NCI-H2196 (cell line): ENCODE data around the gene CMSS1.
A peak's percentile ranks its signal among the peaks of the same experiment; 100 is the strongest.

Experiments
- DNase-seq: peaks from one replicate; lab custom pipeline; 2025; ENCODE audit not compliant: unreplicated experiment; lab: John Stamatoyannopoulos, UW

The CMSS1 gene

GRCh38 chr3:99928771-99929744 is 111.4 kb downstream of the CMSS1 start:
- no peak for DNase-seq

GRCh38 chr3:99929745-99930139 is 112.1 kb downstream of the CMSS1 start:
- DNase-seq: peak; percentile 58

GRCh38 chr3:99931059-99931458 is 113.4 kb downstream of the CMSS1 start:
- no peak for DNase-seq

GRCh38 chr3:99933971-99934750 is 116.5 kb downstream of the CMSS1 start:
- no peak for DNase-seq

DNA sequence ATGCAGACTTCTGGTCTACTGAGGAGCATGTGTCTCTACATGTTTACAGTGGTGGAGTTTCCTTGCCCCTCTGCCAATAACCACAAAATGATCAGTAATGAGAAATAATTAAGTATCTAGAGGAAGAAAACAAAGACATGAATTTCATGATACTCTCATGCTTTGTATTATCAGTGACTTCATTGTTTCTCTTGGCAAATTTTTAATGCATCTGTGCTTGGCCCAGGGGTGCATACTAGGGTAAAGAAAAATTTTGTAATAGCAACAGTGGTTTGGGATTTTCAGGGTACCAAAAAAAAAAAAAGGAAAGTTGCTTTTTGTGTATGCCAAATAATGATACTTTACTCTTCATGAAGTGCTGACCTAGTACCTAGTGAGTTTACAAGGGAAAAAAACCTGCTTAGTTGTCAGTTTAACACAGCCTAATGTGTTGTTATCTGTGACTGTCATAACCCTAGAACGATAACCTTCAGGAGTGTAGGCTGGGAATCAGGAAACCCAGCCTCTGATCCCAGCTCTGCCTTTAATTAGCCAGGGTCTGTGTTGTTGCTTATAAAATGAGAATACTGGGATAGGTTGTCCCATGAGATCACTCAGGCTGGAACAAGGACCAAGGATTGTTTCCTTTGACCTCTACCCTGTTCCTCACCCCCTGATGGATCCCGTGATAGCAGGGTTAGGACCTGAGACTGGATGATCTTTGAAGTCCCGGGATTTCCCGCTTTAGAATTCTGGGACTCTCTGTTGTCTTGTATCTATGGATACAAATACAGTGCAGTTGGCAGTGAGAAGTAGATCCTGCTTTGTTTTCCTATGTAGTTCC is 117.5 kb downstream of the CMSS1 start:
- peak; percentile 22 for DNase-seq

GRCh38 chr3:99938270-99938911 is 120.7 kb downstream of the CMSS1 start:
- no peak for DNase-seq

GRCh38 chr3:99939876-99940275 is 122.2 kb downstream of the CMSS1 start:
- DNase-seq: no peak

DNA sequence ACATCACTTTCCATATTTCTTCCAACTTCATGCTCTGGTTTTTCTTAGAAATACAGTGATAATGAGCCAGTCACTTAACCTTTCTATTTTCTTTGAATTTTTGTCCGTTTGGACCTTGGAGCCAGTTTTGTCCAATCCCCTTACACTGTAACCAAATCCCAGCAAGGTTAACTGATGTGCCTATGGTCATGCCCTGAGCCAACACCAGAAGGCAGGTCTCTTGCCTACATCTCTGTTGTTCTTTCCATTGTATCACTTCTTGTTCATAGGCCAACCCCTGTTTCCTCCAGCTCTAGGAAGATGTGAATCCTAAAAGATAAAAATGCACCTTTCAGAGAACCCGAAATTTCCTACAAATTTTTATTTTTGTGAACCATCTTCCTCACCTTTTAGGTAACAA is 122.7 kb downstream of the CMSS1 start:
- no peak for DNase-seq

DNA sequence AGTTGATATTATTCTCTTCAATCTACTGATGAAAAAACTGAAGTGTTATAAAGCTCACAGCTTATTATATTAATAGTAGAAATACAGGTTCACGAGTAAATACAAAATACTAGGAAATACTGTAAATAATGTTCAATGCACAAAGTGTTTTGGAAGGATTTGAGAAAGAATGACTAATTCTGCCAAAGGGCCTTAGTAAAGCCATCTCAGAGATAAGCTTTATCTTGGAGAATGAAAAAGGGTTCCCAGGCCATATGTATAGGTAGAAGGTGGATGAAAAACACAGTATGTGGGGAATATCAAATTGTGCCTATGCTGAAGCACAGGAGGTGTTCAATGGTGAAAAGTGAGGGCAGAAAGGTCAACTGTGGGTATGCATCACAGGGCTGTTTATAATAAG is 123.5 kb downstream of the CMSS1 start:
- no peak for DNase-seq

DNA sequence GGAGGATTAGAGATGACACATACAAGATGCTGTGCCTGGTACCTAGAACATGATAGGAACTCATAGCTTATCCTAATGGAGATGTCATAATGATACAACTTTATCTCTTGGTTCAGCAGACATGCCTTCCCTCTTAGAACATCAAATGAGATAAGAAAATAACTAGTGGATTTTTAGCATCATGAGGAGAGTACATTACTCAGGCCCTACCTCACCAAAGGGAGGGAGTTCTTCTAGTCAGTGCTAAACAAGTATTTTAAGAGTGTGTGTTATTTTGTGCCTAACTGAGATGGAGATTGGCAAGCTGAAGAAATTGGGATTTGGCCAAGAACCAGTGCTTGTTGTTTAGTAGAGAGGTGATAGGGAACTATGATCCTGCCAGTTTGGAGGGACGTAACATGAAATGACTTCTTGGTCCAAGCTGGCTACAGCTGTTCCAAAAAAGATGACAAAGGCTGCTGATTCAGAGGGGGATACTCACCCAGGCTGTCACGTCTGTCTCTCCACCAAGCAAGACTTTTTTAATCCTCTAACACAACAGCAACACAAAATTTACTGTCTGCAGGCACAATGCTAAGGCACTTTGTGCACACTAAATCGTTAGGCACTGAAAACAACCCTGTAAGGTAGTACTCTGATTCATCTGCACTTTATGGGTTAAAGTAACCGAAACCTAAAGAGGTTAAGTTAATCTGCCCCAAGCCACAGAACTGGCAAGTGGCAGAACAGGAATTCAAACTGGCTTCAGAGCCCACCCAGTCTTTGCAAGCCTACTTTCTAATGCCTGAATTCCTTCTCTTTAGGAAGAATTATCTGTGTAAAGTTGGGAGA is 126.5 kb downstream of the CMSS1 start:
- no peak for DNase-seq

- peak; percentile 52 for DNase-seq
Observed at GRCh38 chr3:99945328-99945995, 127.8 kb downstream of the CMSS1 start.

- no peak for DNase-seq
Observed at GRCh38 chr3:99947356-99947755, 129.7 kb downstream of the CMSS1 start.

DNA sequence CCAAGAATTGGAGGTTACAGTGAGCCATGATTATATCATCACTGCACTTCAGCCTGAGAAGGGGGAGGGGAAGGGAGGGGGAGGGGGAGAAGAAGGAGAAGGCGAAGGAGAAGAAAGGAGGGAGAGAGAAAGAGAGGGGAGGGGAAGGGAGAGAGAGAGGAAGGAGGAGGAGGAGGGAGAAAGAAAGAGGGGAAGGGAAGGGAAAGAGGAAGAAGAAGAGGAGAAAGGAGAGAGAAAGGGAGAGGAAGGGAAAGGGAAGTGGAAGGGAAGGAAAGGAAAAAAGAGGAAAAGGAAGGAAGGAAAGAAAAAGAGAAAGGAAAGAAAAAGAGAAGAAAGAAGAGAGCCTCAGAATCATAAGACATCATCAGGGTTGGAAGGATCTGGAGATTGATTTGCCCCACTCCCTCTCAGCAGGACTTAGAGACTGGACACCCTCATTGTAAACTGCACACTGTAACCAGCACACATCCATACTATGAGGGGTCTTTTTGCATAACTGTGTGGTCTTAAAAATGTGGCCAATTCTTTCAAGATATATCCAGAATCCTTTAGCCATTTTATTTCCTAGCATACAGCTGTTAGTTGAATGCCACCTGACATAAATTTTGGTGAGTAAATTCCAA is 130.9 kb downstream of the CMSS1 start:
- DNase-seq: no peak

- no peak for DNase-seq
Observed at GRCh38 chr3:99949956-99950670, 132.5 kb downstream of the CMSS1 start.

- no peak for DNase-seq
Observed at GRCh38 chr3:99950921-99951320, 133.3 kb downstream of the CMSS1 start.

GRCh38 chr3:99951701-99952100 is 134.0 kb downstream of the CMSS1 start:
- no peak for DNase-seq

DNA sequence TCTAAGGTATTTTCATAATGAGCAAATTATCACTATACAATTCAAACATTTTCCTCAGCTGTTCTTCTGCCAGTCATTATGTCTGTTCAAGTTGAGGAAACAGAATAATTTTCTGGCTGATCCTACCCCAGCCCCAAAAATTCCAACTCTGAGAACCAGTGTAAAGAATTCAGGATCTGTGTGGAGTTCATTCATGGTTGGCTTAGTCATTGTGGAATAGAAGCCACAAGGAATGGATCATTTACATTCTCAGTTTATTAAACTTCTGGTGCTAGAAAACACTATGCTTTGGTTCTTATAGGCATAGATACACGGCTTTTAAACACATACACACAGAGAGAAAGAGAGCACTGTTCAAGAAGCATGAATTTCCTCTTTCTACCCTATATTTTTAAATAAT is 134.6 kb downstream of the CMSS1 start:
- no peak for DNase-seq

GRCh38 chr3:99953596-99953995 is 135.9 kb downstream of the CMSS1 start:
- DNase-seq: no peak
